H9 (cell line): ENCODE data around the gene FHIT. TPM values are rescaled to one million over a fixed set of nuclear protein-coding genes. Genes with fewer than 3 reads are reported as not detected.

Experiments
- DNase-seq: peaks from one replicate; pipeline ENCODE4 v3.0.0-alpha.2; 2017
- H2AFZ ChIP-seq: one replicate; pipeline ENCODE4 v1.6.1; 2013; ENCODE audit warnings: mild to moderate bottlenecking, low read length, control low read depth, moderate library complexity
- H2AK5ac ChIP-seq: 2 replicates; pipeline ENCODE4 v1.6.1; 2013; ENCODE audit warnings: low read length, control low read depth, mixed read lengths; ENCODE audit not compliant: insufficient read length
- H2BK120ac ChIP-seq: one replicate; pipeline ENCODE4 v1.6.1; 2013; ENCODE audit warnings: low read depth, mild to moderate bottlenecking, low read length, control low read depth, inconsistent platforms; ENCODE audit not compliant: poor library complexity, severe bottlenecking
- H2BK12ac ChIP-seq: 2 replicates; pipeline ENCODE4 v1.6.1; 2013; ENCODE audit warnings: low read length, control low read depth, mixed read lengths, low read depth; ENCODE audit not compliant: insufficient read length
- H2BK15ac ChIP-seq: 2 replicates; pipeline ENCODE4 v1.6.1; 2013; ENCODE audit warnings: low read depth, low read length, control low read depth
- H2BK20ac ChIP-seq: one replicate; pipeline ENCODE4 v1.6.1; 2013; ENCODE audit warnings: low read depth, mild to moderate bottlenecking, low read length, control low read depth, inconsistent platforms; ENCODE audit not compliant: poor library complexity, severe bottlenecking
- H2BK5ac ChIP-seq: 2 replicates; pipeline ENCODE4 v1.6.1; 2013; ENCODE audit warnings: low read length, control low read depth, mixed read lengths; ENCODE audit not compliant: insufficient read length
- H3K14ac ChIP-seq: 2 replicates; pipeline ENCODE4 v1.6.1; 2013; ENCODE audit warnings: low read length, control low read depth; ENCODE audit not compliant: insufficient read depth
- H3K18ac ChIP-seq: 2 replicates; pipeline ENCODE4 v1.6.1; 2013; ENCODE audit warnings: low read depth, mild to moderate bottlenecking, mixed read lengths, low read length, control low read depth; ENCODE audit not compliant: insufficient read length
- H3K23ac ChIP-seq: 2 replicates; pipeline ENCODE4 v1.6.1; 2013; ENCODE audit warnings: low read length, control low read depth, mixed read lengths, low read depth; ENCODE audit not compliant: insufficient read length
- H3K23me2 ChIP-seq: 2 replicates; pipeline ENCODE4 v1.6.1; 2013; ENCODE audit warnings: low read depth, mild to moderate bottlenecking, mixed read lengths, low read length, control low read depth; ENCODE audit not compliant: insufficient read length, poor library complexity, severe bottlenecking
- H3K27ac ChIP-seq: 2 replicates; pipeline ENCODE4 v1.5.1; 2013; ENCODE audit warnings: low read length, control low read depth, mixed read lengths, low read depth; ENCODE audit not compliant: insufficient read length
- H3K27me3 ChIP-seq: 2 replicates; pipeline ENCODE4 v1.6.1; 2013; ENCODE audit warnings: low read length, control low read depth, inconsistent platforms; ENCODE audit not compliant: insufficient read depth
- H3K4ac ChIP-seq: 2 replicates; pipeline ENCODE4 v1.6.1; 2013; ENCODE audit warnings: low read depth, mild to moderate bottlenecking, control low read depth, inconsistent platforms, low read length, moderate library complexity
- H3K4me1 ChIP-seq: 2 replicates; pipeline ENCODE4 v1.6.1; 2013; ENCODE audit warnings: low read length, control low read depth, inconsistent platforms; ENCODE audit not compliant: insufficient read depth
- H3K4me2 ChIP-seq: 2 replicates; pipeline ENCODE4 v1.6.1; 2013; ENCODE audit warnings: low read length, control low read depth, mixed read lengths; ENCODE audit not compliant: insufficient read length, insufficient read depth
- H3K56ac ChIP-seq: 2 replicates; pipeline ENCODE4 v1.6.1; 2013; ENCODE audit warnings: low read depth, mild to moderate bottlenecking, mixed read lengths, low read length, control low read depth; ENCODE audit not compliant: insufficient read length
- H3K79me1 ChIP-seq: 2 replicates; pipeline ENCODE4 v1.6.1; 2013; ENCODE audit warnings: low read depth, mild to moderate bottlenecking, moderate library complexity, low read length, control low read depth, inconsistent platforms; ENCODE audit not compliant: insufficient read depth, poor library complexity, severe bottlenecking
- H3K79me2 ChIP-seq: 2 replicates; pipeline ENCODE4 v1.6.1; 2013; ENCODE audit warnings: low read length, control low read depth, inconsistent platforms; ENCODE audit not compliant: insufficient read depth
- H3K9ac ChIP-seq: 2 replicates; pipeline ENCODE4 v1.6.1; 2013; ENCODE audit warnings: low read length, control low read depth, mixed read lengths; ENCODE audit not compliant: insufficient read length; ENCODE audit errors: extremely low read depth
- H3K9me3 ChIP-seq: one replicate; pipeline ENCODE4 v1.6.1; 2013; ENCODE audit warnings: low read depth, low read length, inconsistent platforms; ENCODE audit not compliant: control insufficient read depth
- H3T11ph ChIP-seq: one replicate; pipeline ENCODE4 v1.6.1; 2013; ENCODE audit warnings: mild to moderate bottlenecking, low read length, control low read depth, inconsistent platforms
- H4K20me1 ChIP-seq: one replicate; pipeline ENCODE4 v1.6.1; 2013; ENCODE audit not compliant: control insufficient read depth, insufficient read length, insufficient read depth
- H4K5ac ChIP-seq: 2 replicates; pipeline ENCODE4 v1.6.1; 2013; ENCODE audit warnings: low read depth, mild to moderate bottlenecking, mixed read lengths, low read length, control low read depth; ENCODE audit not compliant: insufficient read length
- H4K8ac ChIP-seq: replicated peaks from 2 replicates; pipeline ENCODE4 v1.6.1; 2013; ENCODE audit warnings: low read length, control low read depth, mixed read lengths, low read depth; ENCODE audit not compliant: insufficient read length
- H4K91ac ChIP-seq: 2 replicates; pipeline ENCODE4 v1.6.1; 2013; ENCODE audit warnings: low read depth, mild to moderate bottlenecking, moderate library complexity, mixed read lengths, low read length, control low read depth; ENCODE audit not compliant: insufficient read length
- H3K27ac Mint-ChIP-seq, 3 experiments: 2 replicates in 2 of 3; 3 replicates in 1 of 3; pipeline ENCODE4 v1.8.0; 2020 to 2021; ENCODE audit warnings: mixed read lengths in 3 of 3, mild to moderate bottlenecking in 1 of 3, moderate library complexity in 1 of 3
- H3K27me3 Mint-ChIP-seq: 2 replicates; pipeline ENCODE4 v1.8.0; 2021; ENCODE audit warnings: low read depth, mild to moderate bottlenecking, moderate library complexity, mixed read lengths
- H3K36me3 Mint-ChIP-seq, 3 experiments: 2 replicates in 2 of 3; 3 replicates in 1 of 3; pipeline ENCODE4 v1.8.0; 2020 to 2021; ENCODE audit warnings: low read depth in 3 of 3, mixed read lengths in 3 of 3; ENCODE audit not compliant: insufficient read depth in 1 of 3
- H3K4me1 Mint-ChIP-seq, 2 experiments: 2 replicates each; pipeline ENCODE4 v1.8.0; 2020; ENCODE audit warnings: mixed read lengths in 2 of 2
- H3K4me3 Mint-ChIP-seq, 2 experiments: 2 replicates in 1 of 2; 3 replicates in 1 of 2; pipeline ENCODE4 v1.8.0; 2020 to 2021; ENCODE audit warnings: mild to moderate bottlenecking in 2 of 2, mixed read lengths in 2 of 2, moderate library complexity in 1 of 2
- H3K9me3 Mint-ChIP-seq, 2 experiments: 2 replicates in 1 of 2; 3 replicates in 1 of 2; pipeline ENCODE4 v1.8.0; 2020; ENCODE audit warnings: mild to moderate bottlenecking in 2 of 2, mixed read lengths in 2 of 2, moderate library complexity in 1 of 2
- WGBS: extraction: QIAGEN DNeasy Blood & Tissue Kit; methylation state at CpG from one replicate; pipeline ENCODE4 v1.1.7; 2013; ENCODE audit warnings: missing lambda C conversion rate, low lambda C conversion rate, mixed read lengths; ENCODE audit not compliant: insufficient read length; ENCODE audit errors: extremely low coverage; 5-methylcytosine and 5-hydroxymethylcytosine counted together
- total RNA-seq: library from RNA; stranded (reverse); gene quantifications from 2 replicates; pipeline ENCODE4 v1.2.1, GENCODE V29; 2021
- TF ChIP-seq, protein P1 (sequence below): fragments of 200-600 bp; sonication (generic); conservative IDR thresholded peaks from 3 replicates; pipeline ENCODE4 v1.8.0; 2021; ENCODE audit warnings: antibody characterized with exemption, mild to moderate bottlenecking

Gene FHIT
- total RNA-seq, 1 experiment from 2014 or later, result 3.0 TPM

GRCh38 chr3:60912142-60912541, 339.1 kb downstream of the FHIT start:
- no peak overlapping the region for H2BK5ac ChIP-seq

More at GRCh38 chr3:60912142-60912541, 339.1 kb downstream of the FHIT start:
- Histone ChIP-seq H3K9ac (no peak overlapping the region), H3K79me1 (no peaks in the 10 kb centered on the region), H4K91ac (no peak overlapping the region), H3K27me3 (no peaks in the 10 kb centered on the region), H4K20me1 (no peaks in the 10 kb centered on the region), H3K27ac (no peak overlapping the region), H3K4me2 (no peak overlapping the region), H2BK15ac (no peak overlapping the region), H3K56ac (no peak overlapping the region), H3K23ac (no peak overlapping the region), H3K9me3 (no peaks in the 10 kb centered on the region), H4K8ac (no peak overlapping the region), H3K14ac (no peak overlapping the region), H3K4ac (no peak overlapping the region), H2AK5ac (no peak overlapping the region), H3K18ac (no peak overlapping the region), H2BK20ac (no peak overlapping the region), H4K5ac (no peak overlapping the region), H2BK120ac (no peak overlapping the region), H3K4me1 (no peaks in the 10 kb centered on the region), H3K79me2 (no peaks in the 10 kb centered on the region), H3T11ph (no peak overlapping the region), H2BK12ac (no peak overlapping the region), H2AFZ (no peak overlapping the region), H3K23me2 (no peaks in the 10 kb centered on the region)
- no peak for DNase-seq
- no peak overlapping the region for H3K27ac Mint-ChIP-seq
- peaks cover 0 to 24% (median 3%) of the 10 kb centered on the region in 3 experiments; a peak in 4 of 7 replicates for H3K36me3 Mint-ChIP-seq
- no peak overlapping the region for H3K4me3 Mint-ChIP-seq
- WGBS, result no CpG with 5 or more reads among the region's 3 CpGs
- TF ChIP-seq, protein P1, sequence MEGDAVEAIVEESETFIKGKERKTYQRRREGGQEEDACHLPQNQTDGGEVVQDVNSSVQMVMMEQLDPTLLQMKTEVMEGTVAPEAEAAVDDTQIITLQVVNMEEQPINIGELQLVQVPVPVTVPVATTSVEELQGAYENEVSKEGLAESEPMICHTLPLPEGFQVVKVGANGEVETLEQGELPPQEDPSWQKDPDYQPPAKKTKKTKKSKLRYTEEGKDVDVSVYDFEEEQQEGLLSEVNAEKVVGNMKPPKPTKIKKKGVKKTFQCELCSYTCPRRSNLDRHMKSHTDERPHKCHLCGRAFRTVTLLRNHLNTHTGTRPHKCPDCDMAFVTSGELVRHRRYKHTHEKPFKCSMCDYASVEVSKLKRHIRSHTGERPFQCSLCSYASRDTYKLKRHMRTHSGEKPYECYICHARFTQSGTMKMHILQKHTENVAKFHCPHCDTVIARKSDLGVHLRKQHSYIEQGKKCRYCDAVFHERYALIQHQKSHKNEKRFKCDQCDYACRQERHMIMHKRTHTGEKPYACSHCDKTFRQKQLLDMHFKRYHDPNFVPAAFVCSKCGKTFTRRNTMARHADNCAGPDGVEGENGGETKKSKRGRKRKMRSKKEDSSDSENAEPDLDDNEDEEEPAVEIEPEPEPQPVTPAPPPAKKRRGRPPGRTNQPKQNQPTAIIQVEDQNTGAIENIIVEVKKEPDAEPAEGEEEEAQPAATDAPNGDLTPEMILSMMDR, result no peak
- no peaks in the 10 kb centered on the region for H3K27me3 Mint-ChIP-seq
- no peaks in the 10 kb centered on the region for H3K4me1 Mint-ChIP-seq
- H3K9me3 Mint-ChIP-seq, result peaks cover 3 to 13% of the 10 kb centered on the region in 2 experiments
